Heart left ventricle (tissue), 16 donors: ENCODE data around the gene CDH13. TPM values are rescaled to one million over a fixed set of nuclear protein-coding genes. Genes with fewer than 3 reads are reported as not detected.
A peak's percentile ranks its signal among the peaks of the same experiment; 100 is the strongest.

Experiments used
- ATAC-seq, 4 donors: fragments of 200-7000 bp; cut with Tn5 transposase; one replicate each; pipeline ENCODE4 v1.9.1; 2020 to 2022; ENCODE audit warnings: moderate library complexity in 4 of 4, mild to moderate bottlenecking in 3 of 4, moderate number of reproducible peaks in 1 of 4
- DNase-seq, 5 donors: peaks; one replicate each; pipeline ENCODE4 v3.0.0-alpha.2; 2020
- H3K27ac ChIP-seq, 12 donors: fragments of 200-600 bp; sonication (generic) in 4 of 12; one replicate each; pipeline versions ENCODE4 v1.5.0 to v1.8.0; 2016 to 2022; ENCODE audit warnings: mild to moderate bottlenecking in 2 of 12
- H3K27me3 ChIP-seq, 9 donors: fragments of 200-600 bp; sonication (generic) in 2 of 9; one replicate each; pipeline versions ENCODE4 v1.5.1 to v1.8.0; 2016 to 2022; ENCODE audit warnings: mild to moderate bottlenecking in 3 of 9
- H3K36me3 ChIP-seq, 9 donors: fragments of 200-600 bp; sonication (generic) in 2 of 9; one replicate each; pipeline versions ENCODE4 v1.5.0 to v1.8.0; 2018 to 2022; ENCODE audit warnings: mild to moderate bottlenecking in 2 of 9
- H3K4me1 ChIP-seq, 12 donors: fragments of 200-600 bp; sonication (generic) in 4 of 12; one replicate each; pipeline versions ENCODE4 v1.5.0 to v1.8.0; 2016 to 2022; ENCODE audit warnings: mild to moderate bottlenecking in 3 of 12
- H3K4me3 ChIP-seq, 12 donors: fragments of 200-600 bp; sonication (generic) in 4 of 12; one replicate each; pipeline versions ENCODE4 v1.5.0 to v1.8.0; 2017 to 2022; ENCODE audit warnings: mild to moderate bottlenecking in 9 of 12, moderate library complexity in 4 of 12
- H3K9me3 ChIP-seq, 12 donors: fragments of 200-600 bp; sonication (generic) in 4 of 12; one replicate each; pipeline versions ENCODE4 v1.5.0 to v1.8.0; 2016 to 2022; ENCODE audit warnings: mild to moderate bottlenecking in 1 of 12
- CTCF ChIP-seq, 12 donors: fragments of 200-600 bp; sonication (generic) in 4 of 12; IDR thresholded peaks; one replicate each; pipeline versions ENCODE4 v1.5.0 to v1.8.0; 2018 to 2022; ENCODE audit warnings: antibody characterized with exemption in 12 of 12, mild to moderate bottlenecking in 5 of 12
- POLR2A ChIP-seq, 2 donors: fragments of 450-650 bp; IDR thresholded peaks; one replicate each; pipeline ENCODE4 v1.6.1; 2017; ENCODE audit warnings: antibody characterized with exemption in 2 of 2, mild to moderate bottlenecking in 2 of 2, moderate library complexity in 2 of 2
- WGBS, 4 donors: extraction: QIAGEN DNeasy Blood & Tissue Kit in 2 of 4; methylation state at CpG; one replicate each; pipeline versions ENCODE4 v1.1.5 to v1.1.7; 2013 to 2018; 5-methylcytosine and 5-hydroxymethylcytosine counted together
- intact Hi-C, 10 donors: fragments of 100-400 bp; cut with DNase I; formaldehyde crosslinking; loops; one replicate each; pipeline versions ENCODE4 v1.11.1 to v1.14.2; 2022
- polyA plus RNA-seq, 2 donors: library from polyadenylated mRNA; stranded (reverse); fragments of 200-250 nt; gene quantifications; one replicate each; pipeline ENCODE4 v1.2.3, GENCODE V29; 2013
- total RNA-seq, 9 donors: library from RNA; depleted of rRNA in 2 of 9; stranded (reverse); fragments of >200 nt in 2 of 9; fragmentation: NEBNext Ultra II Directional in 3 of 9; extraction: Animal tissue kit (Norgen Biotek cat#: 25700) in 3 of 9; gene quantifications; one replicate each; pipeline versions ENCODE4 v1.1.0 to v1.2.4, GENCODE V29; 2016 to 2023
- donor health status: ischemic (EF 13 %, LVEDD 7.1; RV severe dilation, severe dysfunction).
- donor health status: healthy with polysubstance abuse.
- donor health status: DM: no; HTN: yes; CAD: no.
- donor health status: DM: no; HTN: no; CAD: no.
- donor health status: ischemic (EF 25% LVEDD 6.9; RV normal size, moderate dysfunction).
- donor health status: ischemic (EF 25% LVEDD 5.7; RV mildly dilated, moderate dysfunction).
- donor health status: healthy.
- donor health status: DM: yes; HTN: yes; CAD: no.
- donor health status: ischemic (EF 35%, LVEDD 5.7; RV mildly dilated, moderate dysfunction).
- donor health status: nonischemic (EF 11% LVEDD 7.7; RV severe dilation, severe dysfunction).
- donor health status: DM: yes; HTN: yes; CAD: no.
- donor health status: PGD.
- donor health status: ischemic (EF 29% LVEDD 5.4; RV normal size, mild dysfunction).
- donor health status: nonischemic (EF 23%, LVEDD 6.1; RV moderate dilation, normal function).

CDH13 gene
- total and polyA plus RNA-seq, 11 donors = 15.0 to 172 (median 137) TPM

DNA sequence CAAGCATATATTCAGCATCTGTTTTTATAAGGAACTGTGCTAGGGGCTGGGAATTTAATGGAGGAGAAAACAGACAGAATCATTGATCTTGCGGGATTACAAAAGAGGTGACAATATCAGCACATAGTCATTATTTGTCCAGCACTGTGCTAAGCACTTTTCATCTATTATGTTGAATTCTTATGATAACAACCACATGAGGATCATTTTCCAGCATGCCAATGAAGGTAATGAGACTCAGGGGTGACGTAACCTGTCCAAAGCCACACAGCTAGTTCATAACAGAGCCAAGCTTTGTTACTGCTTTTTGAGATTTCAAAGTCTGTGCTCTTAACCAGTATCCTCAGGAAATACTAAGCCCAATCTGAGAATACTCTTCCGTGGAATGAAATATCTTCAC lies 503.3 kb downstream of the CDH13 start:
- no peak for ATAC-seq
- TF ChIP-seq POLR2A (IDR thresholded peaks at IDR 0.05) (no peak), CTCF (IDR thresholded peaks at IDR 0.05) (no peak)
- Histone ChIP-seq H3K36me3 (peaks cover 0 to 19% (median 0%) of the 10 kb centered on the region in 9 donors), H3K4me1 (no peaks in the 10 kb centered on the region), H3K9me3 (peaks cover 0 to 15% (median 1%) of the 10 kb centered on the region in 12 donors), H3K4me3 (no peak overlapping the region), H3K27me3 (no peaks in the 10 kb centered on the region), H3K27ac (no peak overlapping the region)
- 88 to 92% (median 91%) methylated on average over 3 of the region's 3 CpGs for WGBS, 4 donors
- no peak for DNase-seq
- intact Hi-C loops = no loop called here

DNA sequence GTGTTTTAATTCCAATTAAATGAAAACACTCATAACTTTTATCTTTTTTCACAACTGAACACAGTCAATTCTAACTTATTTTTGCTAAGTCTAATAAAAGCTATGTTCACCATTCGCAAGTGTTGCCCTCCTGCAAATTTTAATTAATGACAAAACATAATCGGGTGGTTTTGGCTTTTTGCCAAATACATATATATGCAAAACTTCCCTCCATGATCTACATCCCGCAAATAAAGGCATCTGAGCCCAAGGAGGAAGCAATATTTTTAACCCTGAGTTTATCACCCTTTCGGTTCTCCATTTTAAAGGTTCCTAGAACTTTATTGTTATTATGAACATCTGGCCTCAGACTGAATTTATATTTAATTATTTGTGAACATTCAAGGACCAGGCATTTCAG lies 507.9 kb downstream of the CDH13 start:
- Histone ChIP-seq H3K27me3 (no peaks in the 10 kb centered on the region), H3K4me3 (no peak overlapping the region), H3K27ac (no peak overlapping the region), H3K36me3 (no peaks in the 10 kb centered on the region), H3K9me3 (no peaks in the 10 kb centered on the region), H3K4me1 (peaks cover 0 to 5% (median 0%) of the 10 kb centered on the region in 12 donors)
- TF ChIP-seq CTCF (IDR thresholded peaks at IDR 0.05) (no peak), POLR2A (IDR thresholded peaks at IDR 0.05) (no peak)
- intact Hi-C loops = no loop called here
- no peak for ATAC-seq
- DNase-seq = no peak
- WGBS, 4 donors = 84 to 89% (median 86%) methylated on average over 4 of the region's 4 CpGs

DNA sequence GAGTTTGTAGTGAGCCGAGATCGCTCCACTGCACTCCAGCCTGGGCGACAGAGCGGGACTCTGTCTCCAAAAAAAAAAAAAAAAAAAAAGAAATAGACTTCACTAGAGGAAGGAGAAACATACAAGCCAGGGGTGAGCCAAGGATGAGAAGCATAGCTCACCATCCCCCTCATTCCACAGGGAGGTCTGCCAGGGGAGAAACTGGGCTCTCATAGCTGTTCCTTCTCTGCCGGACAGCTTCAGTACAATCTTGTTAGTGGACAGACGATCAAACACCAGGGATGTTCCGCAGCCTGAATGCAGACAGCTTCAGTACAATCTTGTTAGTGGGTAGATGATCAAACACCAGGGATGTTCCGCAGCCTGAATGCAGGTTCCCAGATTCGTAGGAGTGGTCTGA lies 509.6 kb downstream of the CDH13 start:
- TF ChIP-seq CTCF (IDR thresholded peaks at IDR 0.05) (no peak), POLR2A (IDR thresholded peaks at IDR 0.05) (no peak)
- no peak for DNase-seq
- 87 to 93% (median 91%) methylated on average over 9 of the region's 9 CpGs for WGBS, 4 donors
- ATAC-seq = no peak
- intact Hi-C loops = no loop called here
- Histone ChIP-seq H3K9me3 (no peaks in the 10 kb centered on the region), H3K36me3 (no peaks in the 10 kb centered on the region), H3K4me1 (peaks cover 0 to 5% (median 0%) of the 10 kb centered on the region in 12 donors), H3K4me3 (no peak overlapping the region), H3K27me3 (no peaks in the 10 kb centered on the region), H3K27ac (no peak overlapping the region)

GRCh38 chr16:83136924-83137323 lies 510.2 kb downstream of the CDH13 start:
- ATAC-seq (no peak), DNase-seq (no peak)
- peaks cover 0 to 5% (median 0%) of the 10 kb centered on the region in 12 donors for H3K4me1 ChIP-seq
- TF ChIP-seq CTCF (IDR thresholded peaks at IDR 0.05) (no peak), POLR2A (IDR thresholded peaks at IDR 0.05) (no peak)
- intact Hi-C loops = no loop called here
- no peaks in the 10 kb centered on the region for H3K9me3 ChIP-seq
- H3K27ac ChIP-seq = no peak overlapping the region
- no peaks in the 10 kb centered on the region for H3K36me3 ChIP-seq
- no peaks in the 10 kb centered on the region for H3K27me3 ChIP-seq
- H3K4me3 ChIP-seq = peak overlapping the region in 8 of 12 donors; percentile 11 to 48 (median 33)
- 79 to 87% (median 79%) methylated on average over 5 of the region's 5 CpGs for WGBS, 4 donors
